H1 (cell line): ENCODE results near the gene MSTO1. TPM values are rescaled to one million over a fixed set of nuclear protein-coding genes. Genes with fewer than 3 reads are reported as not detected.
A peak's percentile ranks its signal among the peaks of the same experiment; 100 is the strongest.

ENCODE experiments used
- BCL11A ChIP-seq, 2 experiments: IDR thresholded peaks; one replicate each; pipeline ENCODE4 v1.6.1; 2011; ENCODE audit warnings: low read depth in 2 of 2, low read length in 2 of 2, mild to moderate bottlenecking in 2 of 2
- BRCA1 ChIP-seq: IDR thresholded peaks from 2 replicates; pipeline ENCODE4 v1.6.1; 2012; ENCODE audit warnings: low read depth, low read length, improper control_type of control experiment
- CHD1 ChIP-seq: IDR thresholded peaks from 2 replicates; pipeline ENCODE4 v1.6.1; 2012; ENCODE audit warnings: low read depth, low read length, improper control_type of control experiment
- CTBP2 ChIP-seq: IDR thresholded peaks from 2 replicates; pipeline ENCODE4 v1.7.0; 2011; ENCODE audit warnings: borderline replicate concordance, mild to moderate bottlenecking, moderate library complexity, mixed read lengths, low read length; ENCODE audit not compliant: insufficient read depth, insufficient read length
- EGR1 ChIP-seq: IDR thresholded peaks from 2 replicates; pipeline ENCODE4 v1.6.1; 2011; ENCODE audit warnings: low read depth, low read length, borderline replicate concordance
- EZH2 ChIP-seq: fragments of 200-600 bp; sonication (generic); IDR thresholded peaks from 2 replicates; pipeline ENCODE4 v1.7.1; 2012; ENCODE audit warnings: low read depth, mild to moderate bottlenecking, moderate library complexity, low read length, inconsistent platforms; ENCODE audit not compliant: severe bottlenecking
- HDAC2 ChIP-seq, 2 experiments: fragments of 300-600 bp in 1 of 2; sonication (generic) in 1 of 2; IDR thresholded peaks; 2 replicates each; pipeline ENCODE4 v1.6.1; 2011 to 2012; ENCODE audit warnings: low read depth in 2 of 2, low read length in 2 of 2, mild to moderate bottlenecking in 2 of 2, moderate library complexity in 2 of 2, borderline replicate concordance in 1 of 2, inconsistent platforms in 1 of 2
- HDAC6 ChIP-seq: IDR thresholded peaks from one replicate; pipeline ENCODE4 v1.7.1; 2012; ENCODE audit warnings: low read depth, mild to moderate bottlenecking, inconsistent platforms, low read length, moderate library complexity
- JUN ChIP-seq: IDR thresholded peaks from 2 replicates; pipeline ENCODE4 v1.6.1; 2011; ENCODE audit warnings: low read depth, mild to moderate bottlenecking, improper control_type of control experiment, low read length
- NRF1 ChIP-seq: IDR thresholded peaks from 2 replicates; pipeline ENCODE4 v1.6.1; 2011; ENCODE audit warnings: mild to moderate bottlenecking, low read depth, low read length, improper control_type of control experiment
- POLR2A ChIP-seq, 2 experiments: IDR thresholded peaks; 1 replicate in 1 of 2; 2 replicates in 1 of 2; pipeline ENCODE4 v1.6.1; 2011; ENCODE audit warnings: low read depth in 2 of 2, low read length in 2 of 2, mild to moderate bottlenecking in 2 of 2; ENCODE audit errors: control extremely low read depth in 1 of 2
- RFX5 ChIP-seq: IDR thresholded peaks from 2 replicates; pipeline ENCODE4 v1.6.1; 2011; ENCODE audit warnings: low read depth, low read length, improper control_type of control experiment, borderline replicate concordance
- SIRT6 ChIP-seq: IDR thresholded peaks from one replicate; pipeline ENCODE4 v1.7.1; 2012; ENCODE audit warnings: low read length, inconsistent platforms
- TAF7 ChIP-seq: optimal IDR thresholded peaks from 2 replicates; pipeline ENCODE3; 2011; ENCODE audit warnings: low read depth, mild to moderate bottlenecking, inconsistent platforms, low read length, moderate library complexity, borderline replicate concordance
- ZNF274 ChIP-seq: IDR thresholded peaks from 2 replicates; pipeline ENCODE4 v1.7.0; 2012; ENCODE audit warnings: low read length, borderline replicate concordance; ENCODE audit errors: extremely low read depth
- polyA plus RNA-seq, 7 experiments: library from polyadenylated mRNA; depleted of rRNA in 3 of 7; stranded (reverse) in 5 of 7; unstranded in 2 of 7; fragments of >200 nt in 5 of 7; fragments of 200-250 nt in 2 of 7; gene quantifications; 1 replicate in 5 of 7; 2 replicates in 1 of 7; 4 replicates in 1 of 7; pipeline versions ENCODE4 v1.2.1 to v1.2.3, GENCODE V29; 2011 to 2013; ENCODE audit warnings: missing spikeins in 2 of 7, mixed read lengths in 2 of 7
- total RNA-seq: library from RNA; stranded (reverse); fragmentation: NEBNext Ultra II Directional; extraction: Animal tissue kit (Norgen Biotek cat#: 25700); gene quantifications from 2 replicates; pipeline ENCODE4 v1.2.1, GENCODE V29; 2021
- TF ChIP-seq, protein P1 (sequence below): IDR thresholded peaks from 2 replicates; pipeline ENCODE4 v1.6.1; 2012; ENCODE audit warnings: inconsistent platforms
- TF ChIP-seq, protein P2 (sequence below): IDR thresholded peaks from 2 replicates; pipeline ENCODE4 v1.6.1; 2011; ENCODE audit warnings: low read length, improper control_type of control experiment
- TF ChIP-seq, protein P3 (sequence below): IDR thresholded peaks from 2 replicates; pipeline ENCODE4 v1.6.1; 2012; ENCODE audit warnings: inconsistent platforms
- TF ChIP-seq, protein P4 (sequence below), 3 experiments: IDR thresholded peaks; 1 replicate in 2 of 3; 2 replicates in 1 of 3; pipeline versions ENCODE4 v1.5.1 to v1.6.1; 2011; ENCODE audit warnings: low read length in 3 of 3, mild to moderate bottlenecking in 3 of 3, inconsistent platforms in 2 of 3, low read depth in 1 of 3, moderate library complexity in 1 of 3; ENCODE audit not compliant: insufficient read depth in 1 of 3; ENCODE audit errors: control extremely low read depth in 1 of 3

Gene MSTO1
- total and polyA plus RNA-seq, 2 of the 8 experiments (the other 6 are each of a cell fraction or from before 2014, with no cell fraction given) = 40.5 to 51.0 TPM

DNA sequence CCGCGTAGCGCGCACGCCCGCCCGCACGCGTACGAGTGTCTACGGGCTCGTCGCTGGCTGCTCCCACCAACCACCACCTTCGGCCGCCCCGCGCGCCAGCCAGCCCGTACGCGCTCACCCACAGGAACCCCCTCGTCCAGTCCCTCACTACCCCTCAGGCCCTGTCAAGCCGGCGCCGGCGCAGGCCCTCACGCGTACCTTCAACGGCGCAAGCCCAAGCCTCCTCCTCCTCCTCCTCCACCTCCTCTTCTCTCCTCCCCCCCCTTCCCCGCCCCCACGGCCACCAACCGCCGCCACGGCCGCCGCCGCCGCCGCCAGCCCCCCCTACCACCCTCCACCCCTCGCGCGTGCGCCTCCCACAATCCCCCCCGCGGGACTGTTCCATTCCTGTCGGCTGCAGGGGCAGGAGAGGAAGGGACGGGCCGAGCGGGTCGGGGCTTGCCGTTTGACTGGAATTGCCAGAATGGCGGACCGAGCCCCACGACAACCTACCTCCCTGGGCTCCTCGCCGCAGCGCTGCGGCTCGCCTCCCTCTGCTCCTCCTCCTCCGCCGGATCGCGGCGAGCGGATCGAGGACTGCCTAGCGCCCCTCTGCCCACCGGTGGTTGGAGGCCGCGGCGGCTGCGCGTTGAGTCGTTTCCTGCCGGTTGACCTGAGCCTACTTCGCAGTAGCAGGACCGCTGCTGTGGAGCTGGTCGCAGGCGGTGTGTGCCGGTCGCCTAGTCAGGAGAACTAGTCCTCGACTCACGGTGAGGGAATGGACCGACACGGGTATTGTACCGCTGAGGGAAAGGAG lies 47.2 kb upstream of the MSTO1 start, which contains the start of gene ASH1L (continued):
- TF ChIP-seq, protein P1, sequence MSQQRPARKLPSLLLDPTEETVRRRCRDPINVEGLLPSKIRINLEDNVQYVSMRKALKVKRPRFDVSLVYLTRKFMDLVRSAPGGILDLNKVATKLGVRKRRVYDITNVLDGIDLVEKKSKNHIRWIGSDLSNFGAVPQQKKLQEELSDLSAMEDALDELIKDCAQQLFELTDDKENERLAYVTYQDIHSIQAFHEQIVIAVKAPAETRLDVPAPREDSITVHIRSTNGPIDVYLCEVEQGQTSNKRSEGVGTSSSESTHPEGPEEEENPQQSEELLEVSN = no peak
- TF ChIP-seq BRCA1 (no peak; the same call in 1 of the 2 replicates), TAF7 (peak; percentile 87), HDAC6 (no peak), EGR1 (no peak), BCL11A (IDR thresholded peaks at IDR 0.05; ENCODE audit: low read depth in 2 of 2, low read length in 2 of 2) (no peak), POLR2A (IDR thresholded peaks at IDR 0.05; ENCODE audit: control extremely low read depth in 1 of 2, low read depth in 2 of 2, low read length in 2 of 2) (peak; percentile 89 to 90), SIRT6 (no peak), NRF1 (peak; percentile 49), CHD1 (peak; percentile 76; the same call in 1 of the 2 replicates), RFX5 (no peak), HDAC2 (IDR thresholded peaks at IDR 0.05; ENCODE audit: borderline replicate concordance in 1 of 2, low read depth in 2 of 2, low read length in 2 of 2) (no peak), CTBP2 (no peak), JUN (no peak), EZH2 (no peak), ZNF274 (no peak)
- TF ChIP-seq, protein P2, sequence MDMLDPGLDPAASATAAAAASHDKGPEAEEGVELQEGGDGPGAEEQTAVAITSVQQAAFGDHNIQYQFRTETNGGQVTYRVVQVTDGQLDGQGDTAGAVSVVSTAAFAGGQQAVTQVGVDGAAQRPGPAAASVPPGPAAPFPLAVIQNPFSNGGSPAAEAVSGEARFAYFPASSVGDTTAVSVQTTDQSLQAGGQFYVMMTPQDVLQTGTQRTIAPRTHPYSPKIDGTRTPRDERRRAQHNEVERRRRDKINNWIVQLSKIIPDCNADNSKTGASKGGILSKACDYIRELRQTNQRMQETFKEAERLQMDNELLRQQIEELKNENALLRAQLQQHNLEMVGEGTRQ = no peak
- TF ChIP-seq, protein P3, sequence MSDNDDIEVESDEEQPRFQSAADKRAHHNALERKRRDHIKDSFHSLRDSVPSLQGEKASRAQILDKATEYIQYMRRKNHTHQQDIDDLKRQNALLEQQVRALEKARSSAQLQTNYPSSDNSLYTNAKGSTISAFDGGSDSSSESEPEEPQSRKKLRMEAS = peak; percentile 13; the same call in 1 of the 2 replicates
- TF ChIP-seq, protein P4, sequence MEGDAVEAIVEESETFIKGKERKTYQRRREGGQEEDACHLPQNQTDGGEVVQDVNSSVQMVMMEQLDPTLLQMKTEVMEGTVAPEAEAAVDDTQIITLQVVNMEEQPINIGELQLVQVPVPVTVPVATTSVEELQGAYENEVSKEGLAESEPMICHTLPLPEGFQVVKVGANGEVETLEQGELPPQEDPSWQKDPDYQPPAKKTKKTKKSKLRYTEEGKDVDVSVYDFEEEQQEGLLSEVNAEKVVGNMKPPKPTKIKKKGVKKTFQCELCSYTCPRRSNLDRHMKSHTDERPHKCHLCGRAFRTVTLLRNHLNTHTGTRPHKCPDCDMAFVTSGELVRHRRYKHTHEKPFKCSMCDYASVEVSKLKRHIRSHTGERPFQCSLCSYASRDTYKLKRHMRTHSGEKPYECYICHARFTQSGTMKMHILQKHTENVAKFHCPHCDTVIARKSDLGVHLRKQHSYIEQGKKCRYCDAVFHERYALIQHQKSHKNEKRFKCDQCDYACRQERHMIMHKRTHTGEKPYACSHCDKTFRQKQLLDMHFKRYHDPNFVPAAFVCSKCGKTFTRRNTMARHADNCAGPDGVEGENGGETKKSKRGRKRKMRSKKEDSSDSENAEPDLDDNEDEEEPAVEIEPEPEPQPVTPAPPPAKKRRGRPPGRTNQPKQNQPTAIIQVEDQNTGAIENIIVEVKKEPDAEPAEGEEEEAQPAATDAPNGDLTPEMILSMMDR (IDR thresholded peaks at IDR 0.05; ENCODE audit: control extremely low read depth in 1 of 3, insufficient read depth in 1 of 3, low read depth in 1 of 3, low read length in 3 of 3) = no peak
